ENCODE results near the gene C9orf78.

C9orf78 gene

DNA sequence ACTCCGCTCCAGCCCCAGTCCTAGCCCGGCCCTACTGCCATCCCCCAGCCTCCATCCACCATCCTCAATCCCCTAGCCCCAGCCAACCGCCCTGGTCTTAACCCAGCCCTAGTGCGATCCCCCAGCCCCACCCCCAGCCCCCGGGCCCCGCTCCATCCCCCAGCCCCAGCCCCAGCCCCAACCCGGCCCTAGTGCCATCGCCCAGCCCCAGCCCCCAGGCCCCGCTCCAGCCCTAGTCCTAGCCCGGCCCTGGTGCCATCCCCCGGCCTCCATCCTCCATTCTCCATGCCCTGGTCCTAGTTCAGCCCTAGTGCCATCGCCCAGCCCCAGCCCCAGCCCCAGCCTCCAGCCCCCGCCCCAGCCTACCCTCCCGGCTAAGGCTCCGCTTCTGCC lies 11.5 kb downstream of the C9orf78 start:
- no peak for DNase-seq (ENCODE audit: extremely low read depth, low read depth)
- H3K4me3 ChIP-seq (replicated peaks; ENCODE audit: low read depth, low read length): peak overlapping the region; percentile 63
- TF ChIP-seq, protein P1, sequence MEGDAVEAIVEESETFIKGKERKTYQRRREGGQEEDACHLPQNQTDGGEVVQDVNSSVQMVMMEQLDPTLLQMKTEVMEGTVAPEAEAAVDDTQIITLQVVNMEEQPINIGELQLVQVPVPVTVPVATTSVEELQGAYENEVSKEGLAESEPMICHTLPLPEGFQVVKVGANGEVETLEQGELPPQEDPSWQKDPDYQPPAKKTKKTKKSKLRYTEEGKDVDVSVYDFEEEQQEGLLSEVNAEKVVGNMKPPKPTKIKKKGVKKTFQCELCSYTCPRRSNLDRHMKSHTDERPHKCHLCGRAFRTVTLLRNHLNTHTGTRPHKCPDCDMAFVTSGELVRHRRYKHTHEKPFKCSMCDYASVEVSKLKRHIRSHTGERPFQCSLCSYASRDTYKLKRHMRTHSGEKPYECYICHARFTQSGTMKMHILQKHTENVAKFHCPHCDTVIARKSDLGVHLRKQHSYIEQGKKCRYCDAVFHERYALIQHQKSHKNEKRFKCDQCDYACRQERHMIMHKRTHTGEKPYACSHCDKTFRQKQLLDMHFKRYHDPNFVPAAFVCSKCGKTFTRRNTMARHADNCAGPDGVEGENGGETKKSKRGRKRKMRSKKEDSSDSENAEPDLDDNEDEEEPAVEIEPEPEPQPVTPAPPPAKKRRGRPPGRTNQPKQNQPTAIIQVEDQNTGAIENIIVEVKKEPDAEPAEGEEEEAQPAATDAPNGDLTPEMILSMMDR (IDR thresholded peaks at IDR 0.05; ENCODE audit: low read depth, low read length, missing control alignments): no peak

DNA sequence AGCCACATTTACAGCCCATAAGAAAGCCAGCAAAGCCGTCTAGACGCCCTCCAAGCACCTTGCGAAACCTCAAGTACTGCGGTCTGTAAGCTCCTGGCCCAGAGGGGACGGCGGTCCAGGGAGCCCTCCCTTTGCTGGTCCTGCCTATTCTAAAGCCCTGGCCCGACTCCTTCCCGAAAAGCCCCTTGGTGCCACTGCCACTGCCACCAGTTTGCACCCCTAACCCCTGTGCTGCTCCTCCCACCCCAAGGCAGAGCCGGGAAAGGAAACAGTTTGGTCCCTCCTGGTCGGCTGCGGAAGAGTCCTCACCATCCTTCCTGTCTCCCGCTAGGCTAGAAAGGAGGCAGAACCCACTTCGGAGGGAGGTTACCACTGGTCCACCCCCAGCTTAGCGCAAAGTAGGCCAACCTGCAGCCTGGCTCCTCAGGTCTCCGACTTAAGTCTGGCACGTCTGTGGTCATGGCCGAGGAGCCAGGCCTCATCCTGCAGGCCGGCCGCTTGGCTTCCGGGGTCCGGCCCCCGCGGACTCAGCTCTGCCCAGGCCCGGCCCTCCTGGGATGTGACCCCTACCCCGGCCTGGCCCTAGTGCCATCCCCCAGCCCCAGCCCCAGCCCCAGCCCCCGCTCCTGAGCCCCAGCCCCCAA lies 12.1 kb downstream of the C9orf78 start:
- DNase-seq (ENCODE audit: extremely low read depth, low read depth): no peak
- TF ChIP-seq, protein P1 (IDR thresholded peaks at IDR 0.05; ENCODE audit: low read depth, low read length, missing control alignments): no peak

DNA sequence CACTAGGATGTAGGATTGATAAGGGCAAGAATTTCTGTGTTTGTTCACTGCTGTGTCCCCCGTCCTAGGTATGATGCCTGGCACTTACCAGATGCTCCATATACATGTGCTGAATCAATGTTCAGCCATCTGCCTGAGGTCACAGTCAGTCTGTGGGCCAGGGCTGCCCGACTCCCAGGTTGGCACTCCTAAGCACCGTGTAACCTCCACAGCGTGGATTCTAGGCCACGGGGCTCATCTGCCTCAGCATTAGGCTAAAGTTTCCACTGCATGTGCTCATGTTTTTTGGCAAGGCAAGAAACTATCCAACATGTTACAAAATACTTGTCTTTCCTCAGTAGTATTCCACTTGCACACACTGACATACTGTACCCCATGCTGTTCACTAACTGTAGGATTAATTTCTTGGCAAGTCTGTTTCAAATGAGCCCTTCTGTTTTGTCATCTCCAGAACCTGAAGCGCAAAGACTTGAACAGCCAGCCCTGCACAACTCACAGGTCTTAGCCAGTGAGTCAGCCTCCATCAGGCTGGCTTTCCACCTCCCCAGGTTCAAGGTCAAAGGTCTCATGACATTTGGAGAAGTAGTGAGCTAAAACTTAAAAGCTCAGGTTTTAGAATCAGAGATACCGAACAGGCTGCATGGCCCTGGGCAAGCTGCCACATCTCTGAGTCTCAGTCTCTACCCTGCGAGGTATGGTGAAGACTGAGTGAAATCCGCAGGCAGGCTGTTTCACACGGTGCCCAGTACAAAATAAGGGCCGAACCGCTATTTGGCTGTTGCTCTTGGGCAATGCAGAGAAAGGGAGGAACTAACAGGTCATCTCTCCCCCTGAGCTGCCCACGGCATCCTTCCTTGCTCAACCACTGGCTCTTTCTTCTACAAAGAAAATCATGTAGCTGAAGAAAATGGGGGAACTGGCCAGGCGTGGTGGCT lies 18.3 kb downstream of the C9orf78 start:
- TF ChIP-seq, protein P1 (IDR thresholded peaks at IDR 0.05; ENCODE audit: low read depth, low read length, missing control alignments): no peak
- DNase-seq (ENCODE audit: extremely low read depth, low read depth): no peak
- H3K4me3 ChIP-seq (replicated peaks; ENCODE audit: low read depth, low read length): no peak overlapping the region

More for the DNA sequence above, 12.1 kb downstream of the C9orf78 start:
- peak overlapping the region; percentile 63 for H3K4me3 ChIP-seq (replicated peaks; ENCODE audit: low read depth, low read length)

DNA sequence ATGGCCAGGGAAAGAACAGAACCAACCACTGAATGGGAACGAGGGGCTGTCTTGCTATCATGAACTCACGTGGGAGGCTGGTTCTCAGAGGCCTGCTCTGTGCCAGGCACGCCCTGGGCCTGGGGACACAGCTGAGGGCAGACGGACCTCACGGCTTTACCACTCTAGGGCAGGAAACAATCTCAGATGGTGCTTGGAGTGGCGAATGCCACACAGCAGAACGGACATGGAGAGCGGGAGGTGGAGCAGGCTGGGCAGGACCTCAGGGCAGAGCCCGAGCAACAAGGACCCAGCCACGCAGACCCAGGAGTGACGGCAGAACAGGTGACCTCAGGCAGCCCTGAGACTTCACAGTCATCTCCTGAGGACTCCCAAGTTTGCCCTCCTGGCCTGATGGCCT lies 19.8 kb downstream of the C9orf78 start:
- DNase-seq (ENCODE audit: extremely low read depth, low read depth): no peak
- TF ChIP-seq, protein P1 (IDR thresholded peaks at IDR 0.05; ENCODE audit: low read depth, low read length, missing control alignments): no peak
- no peak overlapping the region for H3K4me3 ChIP-seq (replicated peaks; ENCODE audit: low read depth, low read length)

DNA sequence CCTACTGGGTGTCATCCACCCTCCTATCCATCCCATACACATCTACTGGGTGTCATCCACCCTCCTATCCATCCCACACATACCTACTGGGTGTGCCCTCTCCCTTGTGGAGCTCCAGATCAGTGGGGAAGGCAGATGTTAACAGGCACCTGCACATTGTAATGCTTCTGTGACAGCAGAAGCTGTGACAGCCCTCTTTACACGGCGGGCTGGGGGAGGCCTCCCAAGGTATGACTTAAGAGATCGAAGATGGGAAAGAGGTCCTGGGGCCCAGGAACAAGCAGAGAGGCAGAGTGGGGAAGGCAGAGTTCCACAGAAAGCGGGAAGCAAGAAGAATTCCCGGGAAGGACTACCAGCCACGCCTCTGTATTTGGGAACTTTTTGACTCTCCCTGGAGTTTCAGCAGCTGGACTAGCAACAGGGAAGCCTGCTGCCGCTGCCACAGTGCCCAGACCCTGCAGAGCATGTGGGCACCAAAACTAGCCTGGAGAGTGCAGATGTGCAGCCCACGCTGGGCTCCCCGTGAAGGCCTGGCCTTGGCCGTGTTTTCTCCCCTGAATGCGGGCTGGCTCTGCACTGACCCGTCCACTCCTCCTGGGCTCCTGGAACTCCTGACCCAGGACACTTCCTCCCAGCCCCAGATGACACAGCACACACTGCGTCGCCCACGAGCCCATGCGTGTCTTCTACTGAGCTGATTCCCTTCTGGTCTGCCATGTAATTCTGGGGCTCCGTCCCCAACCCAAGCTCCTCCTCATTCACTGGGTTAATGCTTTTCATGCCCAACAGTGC lies 20.4 kb downstream of the C9orf78 start:
- TF ChIP-seq, protein P1 (IDR thresholded peaks at IDR 0.05; ENCODE audit: low read depth, low read length, missing control alignments): no peak
- no peak for DNase-seq (ENCODE audit: extremely low read depth, low read depth)
- H3K4me3 ChIP-seq (replicated peaks; ENCODE audit: low read depth, low read length): no peak overlapping the region

DNA sequence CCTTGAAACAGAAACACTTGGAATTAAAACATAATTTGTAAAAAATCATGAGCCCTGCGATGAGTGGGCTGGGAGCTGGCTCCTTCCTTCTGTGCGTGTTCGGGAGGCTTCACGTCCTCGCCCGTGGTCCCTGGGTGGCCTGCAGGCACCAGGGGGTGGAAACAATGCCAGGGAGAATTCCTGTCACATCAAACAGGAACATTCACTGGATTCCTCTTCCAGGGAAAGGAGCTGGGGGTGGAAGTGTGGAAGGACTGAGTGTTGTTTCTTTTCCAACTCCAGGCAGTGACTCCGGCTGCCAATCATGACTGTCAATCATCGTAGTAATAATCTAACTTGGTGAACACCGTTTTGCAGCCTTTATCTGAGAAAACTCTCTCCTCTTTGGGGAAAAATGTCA lies 21.4 kb downstream of the C9orf78 start:
- no peak for DNase-seq (ENCODE audit: extremely low read depth, low read depth)
- TF ChIP-seq, protein P1 (IDR thresholded peaks at IDR 0.05; ENCODE audit: low read depth, low read length, missing control alignments): no peak
- H3K4me3 ChIP-seq (replicated peaks; ENCODE audit: low read depth, low read length): no peak overlapping the region

Data from HFF-Myc (cell line).